GM12891 (cell line): ENCODE measurements around the gene SEC23B.

Experiments
- PAX5 ChIP-seq: IDR thresholded peaks from 2 replicates; pipeline ENCODE4 v1.6.1; 2011; ENCODE audit warnings: low read length, moderate library complexity, mild to moderate bottlenecking; ENCODE audit not compliant: insufficient read depth, severe bottlenecking
- POLR2A ChIP-seq: IDR thresholded peaks from 2 replicates; pipeline ENCODE4 v1.6.1; 2011; ENCODE audit warnings: low read depth, low read length, control low read depth
- POLR2AphosphoS5 ChIP-seq: IDR thresholded peaks from 2 replicates; pipeline ENCODE4 v1.6.1; 2011; ENCODE audit warnings: low read depth, low read length, control low read depth
- POU2F2 ChIP-seq: IDR thresholded peaks from 2 replicates; pipeline ENCODE4 v1.6.1; 2011; ENCODE audit warnings: low read depth, mild to moderate bottlenecking, control low read depth, low read length, moderate library complexity
- SPI1 ChIP-seq: IDR thresholded peaks from 2 replicates; pipeline ENCODE4 v1.6.1; 2011; ENCODE audit warnings: low read depth, low read length, control low read depth
- TAF1 ChIP-seq: IDR thresholded peaks from 2 replicates; pipeline ENCODE4 v1.6.1; 2011; ENCODE audit warnings: low read depth, low read length, control low read depth

DNA sequence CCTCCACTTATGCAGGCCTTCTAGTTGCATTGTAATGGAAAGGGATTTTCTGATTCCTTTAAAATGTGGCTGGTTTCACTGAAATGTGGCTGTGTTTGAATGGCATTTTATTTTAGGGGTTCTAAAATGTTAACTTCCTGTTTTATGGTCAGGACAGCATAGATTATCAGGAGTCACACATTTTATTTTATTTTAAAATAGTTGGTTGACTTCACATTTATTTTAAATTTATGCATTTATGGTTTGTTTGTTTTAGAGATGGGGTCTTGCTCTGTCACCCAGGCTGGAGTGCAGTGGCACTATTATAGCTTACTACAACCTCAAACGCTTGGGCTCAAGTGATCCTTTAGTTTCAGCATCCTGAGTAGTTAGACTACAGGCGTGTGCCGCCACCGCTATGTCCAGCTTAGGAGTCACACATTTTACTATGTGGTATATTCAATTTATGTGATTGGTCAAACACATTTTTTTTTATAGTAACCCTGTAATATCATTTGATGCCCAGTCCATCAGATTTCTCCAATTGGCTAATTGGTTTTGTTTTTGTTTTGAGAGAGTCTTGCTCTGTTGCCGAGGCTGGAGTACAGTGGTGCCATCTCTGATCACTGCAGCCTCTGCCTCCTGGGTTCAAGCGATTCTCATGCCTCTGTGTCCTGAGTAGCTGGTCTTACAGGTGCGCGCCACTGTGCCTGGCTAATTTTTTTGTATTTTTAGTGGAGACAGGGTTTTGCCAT, 82.4 kb downstream of the SEC23B start:
- TF ChIP-seq POLR2A: no peak
- TF ChIP-seq POLR2AphosphoS5: no peak
- no peak for TF ChIP-seq SPI1
- TF ChIP-seq TAF1: no peak
- no peak for TF ChIP-seq PAX5
- no peak for TF ChIP-seq POU2F2
